NB4 (cell line): ENCODE results near the gene TMEM101.

Experiments
- CTCF ChIP-seq: IDR thresholded peaks from one replicate; pipeline ENCODE4 v1.5.1; 2012; ENCODE audit warnings: low read depth, low read length
- MAX ChIP-seq: IDR thresholded peaks from 2 replicates; pipeline ENCODE4 v1.6.1; 2011; ENCODE audit warnings: low read depth, low read length
- MYC ChIP-seq: IDR thresholded peaks from 2 replicates; pipeline ENCODE4 v1.6.1; 2011; ENCODE audit warnings: low read depth, low read length
- POLR2A ChIP-seq: IDR thresholded peaks from 2 replicates; pipeline ENCODE4 v1.6.1; 2011; ENCODE audit warnings: mild to moderate bottlenecking; ENCODE audit not compliant: insufficient read length; ENCODE audit errors: extremely low read depth

- TF ChIP-seq CTCF (no peak), POLR2A (no peak), MAX (no peak), MYC (no peak)
Observed at GRCh38 chr17:44004761-44005526, 9.8 kb downstream of the TMEM101 start.
